Adrenal gland (tissue), 12 donors: ENCODE data around the gene ADGRD2. TPM values are rescaled to one million over a fixed set of nuclear protein-coding genes. Genes with fewer than 3 reads are reported as not detected.

ENCODE experiments used
- DNase-seq, 7 donors: peaks; one replicate each; pipeline ENCODE4 v3.0.0-alpha.2; 2019 to 2020
- H3K27ac ChIP-seq, 5 donors: fragments of 200-600 bp; sonication (generic) in 4 of 5; 1 replicate in 3 of 5; 2 replicates in 2 of 5; pipeline versions ENCODE4 v1.5.1 to v1.8.0; 2016 to 2020; ENCODE audit warnings: mild to moderate bottlenecking in 1 of 5
- H3K27me3 ChIP-seq: fragments of 200-600 bp; 2 replicates; pipeline ENCODE4 v1.8.0; 2021
- H3K36me3 ChIP-seq, 2 donors: fragments of 200-600 bp; replicated peaks in 1 of 2; 1 replicate in 1 of 2; 2 replicates in 1 of 2; pipeline versions ENCODE4 v1.5.1 to v1.8.0; 2018 to 2022
- H3K4me1 ChIP-seq, 2 donors: fragments of 200-600 bp; replicated peaks in 1 of 2; 1 replicate in 1 of 2; 2 replicates in 1 of 2; pipeline versions ENCODE4 v1.5.1 to v1.8.0; 2018 to 2021
- H3K4me3 ChIP-seq, 4 donors: fragments of 200-600 bp; sonication (generic) in 3 of 4; one replicate each; pipeline ENCODE4 v1.5.1; 2016 to 2018
- H3K9me3 ChIP-seq, 3 donors: fragments of 200-600 bp; sonication (generic) in 1 of 3; replicated peaks in 1 of 3; 1 replicate in 2 of 3; 2 replicates in 1 of 3; pipeline versions ENCODE4 v1.5.1 to v1.8.0; 2016 to 2021
- POLR2A ChIP-seq, 2 donors: fragments of 450-650 bp; IDR thresholded peaks; one replicate each; pipeline ENCODE4 v1.6.1; 2017; ENCODE audit warnings: antibody characterized with exemption in 2 of 2, mild to moderate bottlenecking in 2 of 2, moderate library complexity in 1 of 2
- WGBS, 4 donors: extraction: QIAGEN DNeasy Blood & Tissue Kit in 2 of 4; methylation state at CpG; one replicate each; pipeline versions ENCODE4 v1.1.5 to v1.1.7; 2013 to 2017; 5-methylcytosine and 5-hydroxymethylcytosine counted together
- intact Hi-C, 2 donors: fragments of 100-400 bp; cut with DNase I; formaldehyde crosslinking; loops; one replicate each; pipeline versions ENCODE4 v1.14.1 to v1.15.0; 2022 to 2023
- polyA plus RNA-seq, 3 donors: library from polyadenylated mRNA; stranded (reverse); fragments of 200-250 nt in 2 of 3; fragments of 350-450 nt in 1 of 3; fragmentation: Illumina TruSeq in 1 of 3; extraction: RNeasy Lipid Tissue Mini Kit (QIAGEN cat#74804) in 1 of 3; gene quantifications; one replicate each; pipeline ENCODE4 v1.2.3, GENCODE V29; 2013 to 2014
- total RNA-seq, 9 donors: library from RNA; depleted of rRNA in 4 of 9; stranded (reverse); fragments of >200 nt in 4 of 9; fragments of 120-200 nt in 1 of 9; fragmentation: NEBNext Ultra II Directional in 1 of 9; extraction: Animal tissue kit (Norgen Biotek cat#: 25700) in 1 of 9; gene quantifications; one replicate each; pipeline versions ENCODE4 v1.1.0 to v1.2.4, GENCODE V29; 2013 to 2023
- TF ChIP-seq, protein P1 (sequence below), 6 experiments: fragments of 450-650 bp in 4 of 6; fragments of 200-600 bp in 2 of 6; sonication (generic) in 1 of 6; IDR thresholded peaks; 1 replicate in 5 of 6; 2 replicates in 1 of 6; pipeline versions ENCODE4 v1.5.1 to v1.8.0; 2016 to 2021; ENCODE audit warnings: antibody characterized with exemption in 6 of 6, mild to moderate bottlenecking in 2 of 6, moderate library complexity in 1 of 6
- donor health status: healthy with polysubstance abuse.
- donor health status: Bipolar disorder and iron deficiency.
- donor health status: DM: yes; HTN: yes; CAD: no.
- donor health status: DM: no; HTN: no; CAD: no.
- donor health status: DM: no; HTN: no; CAD: no.
- donor health status: DM: yes; HTN: yes; CAD: no.

Gene ADGRD2
- total and polyA plus RNA-seq, 12 donors, result 0.16 to 4.4 (median 0.46) TPM; not detected in 4

DNA sequence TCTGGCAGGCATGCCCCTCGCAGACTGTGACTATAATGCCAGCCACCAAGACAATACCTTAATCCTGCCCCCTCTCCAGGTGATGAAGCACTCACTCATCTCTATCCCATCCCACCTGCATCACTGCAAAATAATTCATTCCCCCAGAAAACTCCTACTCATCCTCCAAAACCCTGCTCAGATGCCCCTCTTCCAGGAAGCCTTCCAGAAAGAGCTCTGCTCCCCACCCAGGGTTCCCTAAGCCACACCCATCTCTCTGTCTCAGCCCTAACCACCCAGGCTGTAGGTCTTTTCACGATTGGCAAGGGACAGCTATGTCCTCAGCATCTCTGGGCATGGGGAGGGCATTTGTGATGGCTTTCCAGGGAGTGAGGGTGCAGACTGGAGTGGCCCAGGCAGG lies 39.8 kb downstream of the ADGRD2 start:
- no peak for TF ChIP-seq POLR2A (IDR thresholded peaks at IDR 0.05)
- TF ChIP-seq, protein P1, sequence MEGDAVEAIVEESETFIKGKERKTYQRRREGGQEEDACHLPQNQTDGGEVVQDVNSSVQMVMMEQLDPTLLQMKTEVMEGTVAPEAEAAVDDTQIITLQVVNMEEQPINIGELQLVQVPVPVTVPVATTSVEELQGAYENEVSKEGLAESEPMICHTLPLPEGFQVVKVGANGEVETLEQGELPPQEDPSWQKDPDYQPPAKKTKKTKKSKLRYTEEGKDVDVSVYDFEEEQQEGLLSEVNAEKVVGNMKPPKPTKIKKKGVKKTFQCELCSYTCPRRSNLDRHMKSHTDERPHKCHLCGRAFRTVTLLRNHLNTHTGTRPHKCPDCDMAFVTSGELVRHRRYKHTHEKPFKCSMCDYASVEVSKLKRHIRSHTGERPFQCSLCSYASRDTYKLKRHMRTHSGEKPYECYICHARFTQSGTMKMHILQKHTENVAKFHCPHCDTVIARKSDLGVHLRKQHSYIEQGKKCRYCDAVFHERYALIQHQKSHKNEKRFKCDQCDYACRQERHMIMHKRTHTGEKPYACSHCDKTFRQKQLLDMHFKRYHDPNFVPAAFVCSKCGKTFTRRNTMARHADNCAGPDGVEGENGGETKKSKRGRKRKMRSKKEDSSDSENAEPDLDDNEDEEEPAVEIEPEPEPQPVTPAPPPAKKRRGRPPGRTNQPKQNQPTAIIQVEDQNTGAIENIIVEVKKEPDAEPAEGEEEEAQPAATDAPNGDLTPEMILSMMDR (IDR thresholded peaks at IDR 0.05), result no peak
- H3K27me3 ChIP-seq, result no peaks in the 10 kb centered on the region
- H3K4me1 ChIP-seq, result peaks cover 25 to 31% of the 10 kb centered on the region in 2 donors
- intact Hi-C loops, result no loop called here
- no peaks in the 10 kb centered on the region for H3K9me3 ChIP-seq
- no peak for DNase-seq
- H3K27ac ChIP-seq, result peak overlapping the region in 3 of 5 donors; percentile 33 to 68 (median 56)
- no peak overlapping the region for H3K4me3 ChIP-seq
- 61 to 72% (median 68%) methylated on average over 2 of the region's 2 CpGs for WGBS, 4 donors
- no peaks in the 10 kb centered on the region for H3K36me3 ChIP-seq

- H3K27me3 ChIP-seq, result no peaks in the 10 kb centered on the region
- TF ChIP-seq POLR2A (IDR thresholded peaks at IDR 0.05), result no peak
- TF ChIP-seq, protein P1 (IDR thresholded peaks at IDR 0.05), result no peak
- 63 to 77% (median 67%) methylated on average over 9 to 32 of the region's 32 CpGs for WGBS, 4 donors
- peak in 3 of 7 donors; percentile 25 to 38 (median 32) for DNase-seq
- H3K27ac ChIP-seq, result peak overlapping the region in 1 of 5 donors; percentile 49
- no peak overlapping the region for H3K4me3 ChIP-seq
- intact Hi-C loops, result no loop called here
- H3K36me3 ChIP-seq, result no peaks in the 10 kb centered on the region
- peaks cover 36 to 45% of the 10 kb centered on the region in 2 donors for H3K4me1 ChIP-seq
- no peaks in the 10 kb centered on the region for H3K9me3 ChIP-seq
Measured at GRCh38 chr9:124491049-124491975, 41.1 kb downstream of the ADGRD2 start.

DNA sequence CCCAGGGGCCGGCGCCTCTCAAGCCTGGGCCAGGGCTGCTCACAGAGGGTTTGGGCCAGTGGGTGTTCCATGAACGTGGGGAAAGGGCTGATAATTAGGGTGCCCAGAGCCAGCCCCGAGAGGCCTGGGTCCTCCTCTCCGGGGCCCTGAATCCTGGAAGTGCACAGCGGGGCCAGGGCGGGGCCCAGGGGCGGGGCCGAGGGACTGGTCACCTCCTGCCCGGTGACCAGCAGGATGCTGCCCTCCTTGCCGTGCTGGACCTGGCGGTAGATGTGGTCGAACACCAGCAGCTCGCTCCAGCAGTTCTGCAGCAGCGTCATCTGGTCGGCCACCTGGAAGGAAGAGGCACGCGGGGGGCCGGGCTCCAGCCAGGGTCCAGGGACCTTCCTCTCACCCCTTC lies 42.6 kb downstream of the ADGRD2 start:
- no peak overlapping the region for H3K4me3 ChIP-seq
- 66 to 79% (median 71%) methylated on average over 9 to 19 of the region's 19 CpGs for WGBS, 4 donors
- no peaks in the 10 kb centered on the region for H3K36me3 ChIP-seq
- TF ChIP-seq, protein P1 (IDR thresholded peaks at IDR 0.05), result no peak
- TF ChIP-seq POLR2A (IDR thresholded peaks at IDR 0.05), result no peak
- H3K27me3 ChIP-seq, result no peaks in the 10 kb centered on the region
- no peaks in the 10 kb centered on the region for H3K9me3 ChIP-seq
- intact Hi-C loops, result no loop called here
- DNase-seq, result peak in 2 of 7 donors; percentile 26 to 27
- peaks cover 36 to 42% of the 10 kb centered on the region in 2 donors for H3K4me1 ChIP-seq
- peak overlapping the region in 1 of 5 donors; percentile 48 for H3K27ac ChIP-seq

DNA sequence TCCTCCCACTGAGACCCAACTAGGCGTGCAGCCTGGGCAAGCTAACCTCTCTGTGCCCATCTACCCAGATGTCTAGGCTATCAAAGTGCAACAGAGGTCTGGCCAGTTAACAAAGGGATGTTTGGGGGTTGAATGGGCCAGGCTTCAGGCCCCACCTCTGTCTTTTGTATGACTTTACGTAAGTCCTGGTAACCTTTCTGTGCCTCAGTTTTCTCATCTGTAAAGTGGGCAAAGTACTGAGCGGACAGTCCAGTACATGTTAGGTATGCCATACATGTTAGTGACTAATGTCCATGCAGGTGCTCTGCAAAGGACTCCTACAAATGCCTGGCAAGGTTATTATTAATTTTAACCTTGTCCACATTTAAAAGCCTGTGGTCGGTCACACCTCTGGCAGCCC lies 43.0 kb downstream of the ADGRD2 start:
- no peak for DNase-seq
- Histone ChIP-seq H3K27ac (peak overlapping the region in 2 of 5 donors; percentile 48 to 59), H3K9me3 (no peaks in the 10 kb centered on the region), H3K36me3 (no peaks in the 10 kb centered on the region), H3K27me3 (no peaks in the 10 kb centered on the region), H3K4me1 (peaks cover 34 to 42% of the 10 kb centered on the region in 2 donors), H3K4me3 (no peak overlapping the region)
- intact Hi-C loops, result no loop called here
- 79 to 88% (median 82%) methylated on average over 2 to 4 of the region's 4 CpGs for WGBS, 4 donors
- TF ChIP-seq, protein P1 (IDR thresholded peaks at IDR 0.05), result no peak
- TF ChIP-seq POLR2A (IDR thresholded peaks at IDR 0.05), result no peak
